B cell (primary cell): ENCODE results near the gene LSM12. TPM values are rescaled to one million over a fixed set of nuclear protein-coding genes. Genes with fewer than 3 reads are reported as not detected.
A peak's percentile ranks its signal among the peaks of the same experiment; 100 is the strongest.

Experiments used
- ATAC-seq: fragments of 200-7000 bp; cut with Tn5 transposase; one replicate; pipeline ENCODE4 v1.10.0; 2021; ENCODE audit warnings: low read depth, mild to moderate bottlenecking, moderate number of reproducible peaks, moderate library complexity
- CTCF ChIA-PET: fragments of 350-600 bp; sonication (Branson Sonifier 250); formaldehyde crosslinking; loops from one replicate; lab custom pipeline; 2021; ENCODE audit warnings: antibody characterized with exemption, inconsistent platforms; lab: Charles Lee
- POLR2A ChIA-PET: fragments of 350-600 bp; sonication (Branson Sonifier 250); formaldehyde crosslinking; loops from one replicate; lab custom pipeline; 2021; ENCODE audit warnings: antibody characterized with exemption; lab: Charles Lee
- DNase-seq: peaks from one replicate; pipeline ENCODE4 v3.0.0; 2013
- H2AFZ ChIP-seq: 2 replicates; pipeline ENCODE4 v1.6.1; 2012; ENCODE audit warnings: mild to moderate bottlenecking, low read depth, low read length; ENCODE audit not compliant: insufficient read depth, poor library complexity, severe bottlenecking
- H3K27ac ChIP-seq, 2 donors: 1 replicate in 1 of 2; 2 replicates in 1 of 2; pipeline ENCODE4 v1.5.1; 2012 to 2013; ENCODE audit warnings: low read length in 2 of 2, mild to moderate bottlenecking in 2 of 2, moderate library complexity in 1 of 2
- H3K27me3 ChIP-seq, 4 experiments: fragments of 200-600 bp in 1 of 4; sonication (generic) in 1 of 4; replicated peaks in 1 of 4; 1 replicate in 2 of 4; 2 replicates in 2 of 4; pipeline versions ENCODE4 v1.6.1 to v1.7.0; 2013 to 2016; ENCODE audit warnings: low read length in 3 of 4, mild to moderate bottlenecking in 2 of 4, mixed read lengths in 1 of 4, moderate library complexity in 1 of 4; ENCODE audit not compliant: insufficient read depth in 4 of 4, control insufficient read depth in 3 of 4; ENCODE audit errors: control extremely low read depth in 1 of 4
- H3K36me3 ChIP-seq, 2 experiments: replicated peaks in 1 of 2; 1 replicate in 1 of 2; 2 replicates in 1 of 2; pipeline versions ENCODE4 v1.6.1 to v1.7.1; 2013; ENCODE audit warnings: low read length in 1 of 2; ENCODE audit not compliant: insufficient read depth in 2 of 2, control insufficient read depth in 1 of 2; ENCODE audit errors: control extremely low read depth in 1 of 2, extremely low read depth in 1 of 2
- H3K4me1 ChIP-seq, 2 donors: fragments of 200-600 bp in 1 of 2; sonication (generic) in 1 of 2; 1 replicate in 1 of 2; 2 replicates in 1 of 2; pipeline versions ENCODE4 v1.5.1 to v1.6.1; 2013 to 2017; ENCODE audit warnings: low read length in 2 of 2; ENCODE audit not compliant: control insufficient read depth in 2 of 2, insufficient read depth in 2 of 2
- H3K4me2 ChIP-seq: replicated peaks from 2 replicates; pipeline ENCODE3; 2012; ENCODE audit warnings: mild to moderate bottlenecking, low read depth, low read length; ENCODE audit not compliant: poor library complexity, severe bottlenecking
- H3K4me3 ChIP-seq, 5 experiments: fragments of 200-600 bp in 1 of 5; sonication (generic) in 1 of 5; 1 replicate in 3 of 5; 2 replicates in 2 of 5; pipeline versions ENCODE4 v1.5.1 to v1.7.0; 2011 to 2016; ENCODE audit warnings: low read length in 4 of 5, mild to moderate bottlenecking in 4 of 5, low read depth in 2 of 5, control low read depth in 1 of 5, moderate library complexity in 1 of 5; ENCODE audit not compliant: insufficient read depth in 1 of 5; ENCODE audit errors: control extremely low read depth in 1 of 5, extremely low read depth in 1 of 5
- H3K79me2 ChIP-seq: fragments of 200-600 bp; sonication (generic); one replicate; pipeline ENCODE4 v1.6.0; 2016; ENCODE audit warnings: low read length; ENCODE audit not compliant: control insufficient read depth, insufficient read depth
- H3K9ac ChIP-seq: fragments of 200-600 bp; sonication (generic); 2 replicates; pipeline ENCODE4 v1.6.1; 2017; ENCODE audit warnings: mild to moderate bottlenecking, low read length, moderate library complexity
- H3K9me3 ChIP-seq, 3 donors: one replicate each; pipeline versions ENCODE4 v1.6.1 to v1.7.1; 2013; ENCODE audit warnings: low read length in 2 of 3; ENCODE audit not compliant: control insufficient read depth in 2 of 3, insufficient read depth in 1 of 3; ENCODE audit errors: control extremely low read depth in 1 of 3
- H4K20me1 ChIP-seq: 2 replicates; pipeline ENCODE4 v1.6.0; 2012; ENCODE audit warnings: mild to moderate bottlenecking, low read length; ENCODE audit not compliant: insufficient read depth, control insufficient read depth, poor library complexity, severe bottlenecking
- H3K27ac Mint-ChIP-seq: one replicate; pipeline ENCODE4 v1.8.0; 2021; ENCODE audit warnings: mixed read lengths
- H3K27me3 Mint-ChIP-seq: one replicate; pipeline ENCODE4 v1.8.0; 2021; ENCODE audit warnings: mixed read lengths
- H3K4me1 Mint-ChIP-seq: one replicate; pipeline ENCODE4 v1.8.0; 2021; ENCODE audit warnings: mixed read lengths
- H3K4me3 Mint-ChIP-seq: one replicate; pipeline ENCODE4 v1.8.0; 2021; ENCODE audit warnings: mixed read lengths
- H3K9me3 Mint-ChIP-seq: one replicate; pipeline ENCODE4 v1.8.0; 2022; ENCODE audit warnings: mixed read lengths; ENCODE audit not compliant: insufficient read depth
- EZH2 ChIP-seq: IDR thresholded peaks from 2 replicates; pipeline ENCODE4 v1.6.1; 2012; ENCODE audit warnings: borderline replicate concordance, low read depth, mild to moderate bottlenecking, moderate library complexity, low read length; ENCODE audit not compliant: insufficient read depth, poor library complexity, severe bottlenecking
- WGBS: methylation state at CpG from one replicate; pipeline ENCODE4 v1.1.5; 2013; ENCODE audit warnings: missing lambda C conversion rate; ENCODE audit not compliant: insufficient coverage; 5-methylcytosine and 5-hydroxymethylcytosine counted together
- intact Hi-C: fragments of 100-400 bp; cut with micrococcal nuclease; formaldehyde crosslinking; loops from one replicate; pipeline ENCODE4 v1.10.0; 2022
- polyA plus RNA-seq: library from polyadenylated mRNA; depleted of rRNA; stranded (reverse); fragments of >200 nt; gene quantifications from 2 replicates; pipeline ENCODE4 v1.2.3, GENCODE V29; 2012
- total RNA-seq, 2 donors: library from RNA; stranded (reverse); fragments of 120-200 nt in 1 of 2; gene quantifications; 1 replicate in 1 of 2; 2 replicates in 1 of 2; pipeline versions ENCODE4 v1.2.3 to v1.2.4, GENCODE V29; 2013 to 2022
- TF ChIP-seq, protein P1 (sequence below): fragments of 200-600 bp; IDR thresholded peaks from one replicate; pipeline ENCODE4 v1.8.0; 2022; ENCODE audit warnings: antibody characterized with exemption, mild to moderate bottlenecking

Gene LSM12
- total and polyA plus RNA-seq, 2 donors (not counting 1 experiment from before 2014, with no cell fraction given), result 16.8 to 31.2 TPM

DNA sequence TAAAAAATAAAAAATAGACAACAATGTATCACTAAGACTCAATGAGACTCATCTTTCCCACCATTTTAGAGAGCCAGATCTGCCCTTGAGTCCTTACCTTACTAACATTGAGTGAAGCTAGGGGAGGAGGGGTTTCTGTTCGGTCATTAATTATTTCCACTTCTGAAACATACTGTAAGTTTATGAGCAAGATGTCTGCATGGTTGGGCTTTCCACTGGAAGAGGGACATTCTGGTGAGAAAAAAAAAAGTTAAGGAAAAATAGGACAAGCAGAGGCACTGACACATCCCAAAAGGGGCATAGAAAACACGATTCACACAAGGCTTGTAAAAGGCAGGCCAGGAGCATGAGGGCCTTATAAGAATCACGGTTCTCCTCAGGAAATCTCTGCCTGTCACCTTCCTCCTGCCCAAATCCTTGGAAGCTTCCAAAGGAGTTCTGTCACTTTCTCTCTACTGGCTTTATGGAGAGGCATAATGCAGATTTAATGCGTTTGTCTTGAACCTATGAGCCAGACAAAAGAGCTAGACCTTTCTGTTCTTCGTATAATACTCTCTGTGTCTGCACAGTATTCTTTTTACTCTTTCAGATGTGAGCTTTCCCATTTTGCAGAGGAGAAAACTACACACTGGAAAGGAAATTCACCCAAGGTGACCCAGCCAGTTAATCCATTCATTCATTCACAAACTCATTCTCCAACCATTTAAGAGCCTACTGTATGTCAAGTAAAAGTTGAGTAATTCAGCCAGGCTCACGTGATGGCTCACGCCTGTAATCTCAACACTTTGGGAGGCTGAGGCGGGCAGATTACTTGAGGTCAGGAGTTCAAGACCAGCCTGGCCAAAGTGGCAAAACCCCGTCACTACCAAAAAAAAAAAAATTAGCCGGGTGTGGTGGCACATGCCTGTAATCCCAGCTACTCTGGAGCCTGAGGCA is 2.5 kb downstream of the LSM12 start:
- intact Hi-C loops, result no loop called here
- H2AFZ ChIP-seq, result no peak overlapping the region
- no peaks in the 10 kb centered on the region for H3K27me3 Mint-ChIP-seq
- POLR2A ChIA-PET, result interaction anchor here (0.7 kb wide), 1 partner anchor 703 kb away, joined by 4 read pairs; no protein-coding TSS in a partner anchor
- no peak overlapping the region for H3K27ac ChIP-seq
- peaks cover 2 to 31% of the 10 kb centered on the region in 2 experiments for H3K36me3 ChIP-seq
- H3K4me1 Mint-ChIP-seq, result peaks cover 41% of the 10 kb centered on the region
- no peak for ATAC-seq
- H3K4me3 Mint-ChIP-seq, result peak overlapping the region; percentile 13
- over 99% methylated on average over 8 of the region's 10 CpGs for WGBS
- H3K9me3 ChIP-seq, result no peaks in the 10 kb centered on the region
- no peak overlapping the region for H3K27ac Mint-ChIP-seq
- no peaks in the 10 kb centered on the region for H3K9me3 Mint-ChIP-seq
- H3K9ac ChIP-seq, result no peak overlapping the region
- TF ChIP-seq, protein P1, sequence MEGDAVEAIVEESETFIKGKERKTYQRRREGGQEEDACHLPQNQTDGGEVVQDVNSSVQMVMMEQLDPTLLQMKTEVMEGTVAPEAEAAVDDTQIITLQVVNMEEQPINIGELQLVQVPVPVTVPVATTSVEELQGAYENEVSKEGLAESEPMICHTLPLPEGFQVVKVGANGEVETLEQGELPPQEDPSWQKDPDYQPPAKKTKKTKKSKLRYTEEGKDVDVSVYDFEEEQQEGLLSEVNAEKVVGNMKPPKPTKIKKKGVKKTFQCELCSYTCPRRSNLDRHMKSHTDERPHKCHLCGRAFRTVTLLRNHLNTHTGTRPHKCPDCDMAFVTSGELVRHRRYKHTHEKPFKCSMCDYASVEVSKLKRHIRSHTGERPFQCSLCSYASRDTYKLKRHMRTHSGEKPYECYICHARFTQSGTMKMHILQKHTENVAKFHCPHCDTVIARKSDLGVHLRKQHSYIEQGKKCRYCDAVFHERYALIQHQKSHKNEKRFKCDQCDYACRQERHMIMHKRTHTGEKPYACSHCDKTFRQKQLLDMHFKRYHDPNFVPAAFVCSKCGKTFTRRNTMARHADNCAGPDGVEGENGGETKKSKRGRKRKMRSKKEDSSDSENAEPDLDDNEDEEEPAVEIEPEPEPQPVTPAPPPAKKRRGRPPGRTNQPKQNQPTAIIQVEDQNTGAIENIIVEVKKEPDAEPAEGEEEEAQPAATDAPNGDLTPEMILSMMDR, result no peak
- TF ChIP-seq EZH2, result no peak
- no peak for DNase-seq
- no peaks in the 10 kb centered on the region for H3K27me3 ChIP-seq
- peaks cover 14 to 16% of the 10 kb centered on the region in 2 donors for H3K4me1 ChIP-seq
- no peak overlapping the region for H3K4me2 ChIP-seq
- no peaks in the 10 kb centered on the region for H4K20me1 ChIP-seq
- CTCF ChIA-PET, result interaction anchor here (0.7 kb wide), 2 partner anchors 13 to 95 kb away, joined by 3 read pairs; no protein-coding TSS in a partner anchor
- peaks cover 85% of the 10 kb centered on the region for H3K79me2 ChIP-seq
- H3K4me3 ChIP-seq, result no peak overlapping the region

DNA sequence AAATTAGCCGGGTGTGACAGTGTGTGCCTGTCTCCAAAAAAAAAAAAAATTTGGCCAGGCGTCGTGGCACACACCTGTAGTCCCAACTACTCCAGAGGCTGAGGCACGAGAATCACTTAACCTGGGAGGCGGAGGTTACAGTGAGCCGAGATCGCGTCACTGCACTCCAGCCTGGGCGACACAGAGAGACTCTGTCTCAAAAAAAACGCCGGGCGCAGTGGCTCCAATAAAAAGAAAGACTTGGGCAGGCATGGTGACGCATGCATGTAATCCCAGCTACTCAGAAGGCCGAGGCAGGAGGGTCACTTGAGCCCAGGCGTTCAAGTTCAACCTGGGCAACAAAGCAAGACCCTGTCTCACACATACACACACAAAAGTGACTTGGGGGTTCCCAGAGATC is 3.6 kb downstream of the LSM12 start:
- Histone ChIP-seq H4K20me1 (peaks cover 2% of the 10 kb centered on the region), H2AFZ (no peak overlapping the region), H3K9ac (no peak overlapping the region), H3K36me3 (peaks cover 2 to 38% of the 10 kb centered on the region in 2 experiments), H3K79me2 (peaks cover 87% of the 10 kb centered on the region), H3K27me3 (no peaks in the 10 kb centered on the region), H3K4me1 (peaks cover 14 to 16% of the 10 kb centered on the region in 2 donors), H3K27ac (no peak overlapping the region), H3K4me2 (no peak overlapping the region), H3K9me3 (no peaks in the 10 kb centered on the region), H3K4me3 (no peak overlapping the region)
- no peak for DNase-seq
- H3K27me3 Mint-ChIP-seq, result no peaks in the 10 kb centered on the region
- TF ChIP-seq, protein P1, result no peak
- no peak for TF ChIP-seq EZH2
- CTCF ChIA-PET, result no interaction called here
- ATAC-seq, result no peak
- no peaks in the 10 kb centered on the region for H3K9me3 Mint-ChIP-seq
- peaks cover 43% of the 10 kb centered on the region for H3K4me1 Mint-ChIP-seq
- no peak overlapping the region for H3K27ac Mint-ChIP-seq
- H3K4me3 Mint-ChIP-seq, result no peak overlapping the region
- POLR2A ChIA-PET, result no interaction called here
- WGBS, result 99% methylated on average over 15 of the region's 15 CpGs
- intact Hi-C loops, result no loop called here
